ENCODE data around the gene ZNF683.
"Not testable (repeated sequence)": the region's sequence is repeated elsewhere in the genome, so short reads cannot be mapped to it uniquely, and the experiment has no call there.

ZNF683 gene

GRCh38 chr1:26335774-26336476 lies 36.6 kb downstream of the ZNF683 start:
- DNase-seq: no peak

GRCh38 chr1:26333312-26333711 lies 39.2 kb downstream of the ZNF683 start:
- DNase-seq: not testable (repeated sequence)

- no peak for DNase-seq
Measured at GRCh38 chr1:26330276-26330675, 42.3 kb downstream of the ZNF683 start.

- DNase-seq: not testable (repeated sequence)
Measured at GRCh38 chr1:26329380-26329779, 43.2 kb downstream of the ZNF683 start.

- DNase-seq: no peak
Measured at GRCh38 chr1:26328597-26328996, 44.0 kb downstream of the ZNF683 start.

GRCh38 chr1:26327956-26328362 lies 44.6 kb downstream of the ZNF683 start:
- DNase-seq: no peak

- no peak for DNase-seq
Measured at GRCh38 chr1:26324550-26324949, 48.0 kb downstream of the ZNF683 start.

- DNase-seq: no peak
Measured at GRCh38 chr1:26323382-26323781, 49.2 kb downstream of the ZNF683 start.

GRCh38 chr1:26322042-26322331 lies 50.6 kb downstream of the ZNF683 start:
- no peak for DNase-seq

- DNase-seq: peak; percentile 98
Measured at GRCh38 chr1:26321315-26322041, 51.1 kb downstream of the ZNF683 start.

GRCh38 chr1:26320896-26321295 lies 51.7 kb downstream of the ZNF683 start:
- DNase-seq: peak; percentile 35

- DNase-seq: peak; percentile 42
Measured at GRCh38 chr1:26318338-26319064, 54.0 kb downstream of the ZNF683 start.

- DNase-seq: peak; percentile 69
Measured at GRCh38 chr1:26317612-26318337, 54.8 kb downstream of the ZNF683 start, which contains the start of gene CD52. CD52 (plus strand) TSS chr1:26317958; CDS start chr1:26318018, 60 bp downstream.

- no peak for DNase-seq
Measured at GRCh38 chr1:26317146-26317545, 55.4 kb downstream of the ZNF683 start.

- no peak for DNase-seq
Measured at GRCh38 chr1:26315874-26316850, 56.4 kb downstream of the ZNF683 start.

GRCh38 chr1:26314501-26314900 lies 58.0 kb downstream of the ZNF683 start:
- no peak for DNase-seq
